NOMO-1 treated with dmso at 0.1 percent for 144 hours (cell line): Measurements from ENCODE around the gene RBM45.
"Not testable (repeated sequence)": the region's sequence is repeated elsewhere in the genome, so short reads cannot be mapped to it uniquely, and the experiment has no call there.

ENCODE experiments used
- DNase-seq: peaks from one replicate; lab custom pipeline; 2025; ENCODE audit not compliant: unreplicated experiment; lab: John Stamatoyannopoulos, UW

RBM45 gene

GRCh38 chr2:178105566-178105965, 6.7 kb upstream of the RBM45 start:
- DNase-seq, result no peak

GRCh38 chr2:178106053-178106452, 6.2 kb upstream of the RBM45 start:
- DNase-seq, result no peak

GRCh38 chr2:178108176-178108575, 4.1 kb upstream of the RBM45 start:
- no peak for DNase-seq

- no peak for DNase-seq
These were observed 2.4 kb upstream of the RBM45 start for GRCh38 chr2:178109813-178110212.

- no peak for DNase-seq
These were observed 1.6 kb upstream of the RBM45 start for GRCh38 chr2:178110681-178111080.

GRCh38 chr2:178111743-178112142, 494 bp upstream of the RBM45 start:
- no peak for DNase-seq

GRCh38 chr2:178114462-178114861, 2.2 kb downstream of the RBM45 start:
- no peak for DNase-seq

- DNase-seq, result no peak
These were observed 3.0 kb downstream of the RBM45 start for GRCh38 chr2:178115271-178115670.

GRCh38 chr2:178117725-178118124, 5.5 kb downstream of the RBM45 start:
- no peak for DNase-seq

GRCh38 chr2:178119179-178119922, 7.1 kb downstream of the RBM45 start:
- no peak for DNase-seq

GRCh38 chr2:178123163-178123562, 10.9 kb downstream of the RBM45 start:
- DNase-seq, result no peak

- DNase-seq, result no peak
These were observed 12.9 kb downstream of the RBM45 start for GRCh38 chr2:178125125-178125524.

GRCh38 chr2:178125862-178126261, 13.6 kb downstream of the RBM45 start:
- no peak for DNase-seq

- no peak for DNase-seq
These were observed 16.8 kb downstream of the RBM45 start for GRCh38 chr2:178128836-178129630.

GRCh38 chr2:178136321-178137025, 24.2 kb downstream of the RBM45 start:
- DNase-seq, result no peak

GRCh38 chr2:178142274-178143065, 30.2 kb downstream of the RBM45 start:
- no peak for DNase-seq

GRCh38 chr2:178143481-178143880, 31.2 kb downstream of the RBM45 start:
- no peak for DNase-seq

- DNase-seq, result no peak
These were observed 39.8 kb downstream of the RBM45 start for GRCh38 chr2:178152033-178152432.

- no peak for DNase-seq
These were observed 40.3 kb downstream of the RBM45 start for GRCh38 chr2:178152542-178152941.

- no peak for DNase-seq
These were observed 40.7 kb downstream of the RBM45 start for GRCh38 chr2:178152977-178153376.

GRCh38 chr2:178153878-178154277, 41.6 kb downstream of the RBM45 start:
- not testable (repeated sequence) for DNase-seq
